Spleen (tissue), 7 donors: ENCODE data around the gene GSG1L.

Experiments
- POLR2A ChIP-seq, 3 donors: fragments of 450-650 bp; IDR thresholded peaks; one replicate each; pipeline ENCODE4 v1.5.1; 2017; ENCODE audit warnings: antibody characterized with exemption in 3 of 3, mild to moderate bottlenecking in 1 of 3
- POLR2AphosphoS5 ChIP-seq, 3 donors: sonication (generic); formaldehyde crosslinking; IDR thresholded peaks; one replicate each; pipeline ENCODE4 v1.5.1; 2017; ENCODE audit warnings: antibody characterized with exemption in 3 of 3
- TF ChIP-seq, protein P1 (sequence below), 11 experiments: fragments of 200-600 bp in 7 of 11; fragments of 450-650 bp in 4 of 11; sonication (generic) in 4 of 11; IDR thresholded peaks in 8 of 11; conservative IDR thresholded peaks in 3 of 11; 1 replicate in 7 of 11; 2 replicates in 4 of 11; pipeline versions ENCODE4 v1.4.0 to v1.8.0; 2016 to 2021; ENCODE audit warnings: antibody characterized with exemption in 11 of 11, inconsistent platforms in 4 of 11, mild to moderate bottlenecking in 1 of 11
- donor health status: DM: no; HTN: no; CAD: no; lungs with moderate emphysema.
- donor health status: DM: no; HTN: no; CAD: no.
- donor health status: DM: no; HTN: no; CAD: no.

DNA sequence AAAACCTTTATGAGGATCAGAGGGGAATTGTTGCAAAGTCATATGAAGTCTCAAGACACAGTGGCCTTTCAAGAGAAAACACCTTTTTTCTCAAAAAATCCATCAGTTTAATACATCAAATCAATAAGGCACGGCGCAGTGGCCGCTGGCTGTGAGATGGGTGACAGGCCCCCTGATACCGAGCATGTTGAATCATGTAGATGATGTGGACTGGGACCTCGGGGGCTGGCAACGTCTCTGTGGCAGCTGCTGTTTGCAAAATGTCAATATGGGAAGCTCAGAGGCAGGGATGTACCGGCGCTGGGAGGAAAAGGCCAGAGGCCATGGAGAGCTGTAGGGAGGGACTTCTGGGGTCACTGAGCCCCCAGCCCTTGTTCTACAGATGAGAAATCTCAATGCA is 169.1 kb downstream of the GSG1L start:
- TF ChIP-seq, protein P1, sequence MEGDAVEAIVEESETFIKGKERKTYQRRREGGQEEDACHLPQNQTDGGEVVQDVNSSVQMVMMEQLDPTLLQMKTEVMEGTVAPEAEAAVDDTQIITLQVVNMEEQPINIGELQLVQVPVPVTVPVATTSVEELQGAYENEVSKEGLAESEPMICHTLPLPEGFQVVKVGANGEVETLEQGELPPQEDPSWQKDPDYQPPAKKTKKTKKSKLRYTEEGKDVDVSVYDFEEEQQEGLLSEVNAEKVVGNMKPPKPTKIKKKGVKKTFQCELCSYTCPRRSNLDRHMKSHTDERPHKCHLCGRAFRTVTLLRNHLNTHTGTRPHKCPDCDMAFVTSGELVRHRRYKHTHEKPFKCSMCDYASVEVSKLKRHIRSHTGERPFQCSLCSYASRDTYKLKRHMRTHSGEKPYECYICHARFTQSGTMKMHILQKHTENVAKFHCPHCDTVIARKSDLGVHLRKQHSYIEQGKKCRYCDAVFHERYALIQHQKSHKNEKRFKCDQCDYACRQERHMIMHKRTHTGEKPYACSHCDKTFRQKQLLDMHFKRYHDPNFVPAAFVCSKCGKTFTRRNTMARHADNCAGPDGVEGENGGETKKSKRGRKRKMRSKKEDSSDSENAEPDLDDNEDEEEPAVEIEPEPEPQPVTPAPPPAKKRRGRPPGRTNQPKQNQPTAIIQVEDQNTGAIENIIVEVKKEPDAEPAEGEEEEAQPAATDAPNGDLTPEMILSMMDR (IDR thresholded peaks at IDR 0.05 in 8 of 11, conservative IDR thresholded peaks at IDR 0.05 in 3 of 11), result no peak
- TF ChIP-seq POLR2AphosphoS5 (IDR thresholded peaks at IDR 0.05) (no peak), POLR2A (IDR thresholded peaks at IDR 0.05) (no peak)
